GM12878 (cell line): ENCODE measurements around the gene RHNO1.

Source experiments
- CHD2 ChIP-seq: IDR thresholded peaks from 2 replicates; pipeline ENCODE4 v1.6.1; 2011; ENCODE audit warnings: low read depth, low read length, improper control_type of control experiment, borderline replicate concordance
- CTCF ChIP-seq, 3 experiments: IDR thresholded peaks in 2 of 3; conservative IDR thresholded peaks in 1 of 3; 2 replicates each; pipeline ENCODE4 v1.5.1; 2011; ENCODE audit warnings: low read depth in 3 of 3, low read length in 3 of 3, mild to moderate bottlenecking in 3 of 3, control low read depth in 2 of 3, moderate library complexity in 2 of 3, inconsistent platforms in 1 of 3, mixed read lengths in 1 of 3; ENCODE audit not compliant: control insufficient read depth in 2 of 3, insufficient read depth in 1 of 3; ENCODE audit errors: extremely low read depth in 1 of 3
- EGR1 ChIP-seq, 2 experiments: IDR thresholded peaks; 1 replicate in 1 of 2; 2 replicates in 1 of 2; pipeline ENCODE4 v1.6.1; 2011 to 2012; ENCODE audit warnings: low read depth in 2 of 2, low read length in 2 of 2, borderline replicate concordance in 1 of 2, mild to moderate bottlenecking in 1 of 2, moderate library complexity in 1 of 2
- GABPA ChIP-seq: IDR thresholded peaks from 2 replicates; pipeline ENCODE4 v1.6.1; 2014; ENCODE audit warnings: antibody characterized with exemption, low read depth, mild to moderate bottlenecking, inconsistent platforms
- IKZF2 ChIP-seq, 2 experiments: fragments of 450-650 bp; IDR thresholded peaks; 2 replicates each; pipeline ENCODE4 v1.6.1; 2017; ENCODE audit warnings: mild to moderate bottlenecking in 2 of 2, moderate library complexity in 2 of 2
- POLR2AphosphoS5 ChIP-seq: IDR thresholded peaks from 2 replicates; pipeline ENCODE4 v1.6.1; 2011; ENCODE audit warnings: mild to moderate bottlenecking, low read length, inconsistent platforms
- RFX5 ChIP-seq: IDR thresholded peaks from 2 replicates; pipeline ENCODE4 v1.6.1; 2011; ENCODE audit warnings: low read depth, low read length, improper control_type of control experiment

GRCh38 chr12:2879853-2880252 is 2.8 kb downstream of the RHNO1 start:
- TF ChIP-seq EGR1 (IDR thresholded peaks at IDR 0.05; ENCODE audit: borderline replicate concordance in 1 of 2, low read depth in 2 of 2, low read length in 2 of 2) (no peak), CTCF (IDR thresholded peaks at IDR 0.05 in 2 of 3, conservative IDR thresholded peaks at IDR 0.05 in 1 of 3; ENCODE audit: control insufficient read depth in 2 of 3, extremely low read depth in 1 of 3, insufficient read depth in 1 of 3, low read depth in 3 of 3, low read length in 3 of 3) (no peak), GABPA (no peak), POLR2AphosphoS5 (no peak), IKZF2 (IDR thresholded peaks at IDR 0.05) (no peak), CHD2 (no peak), RFX5 (no peak)
